Stomach smooth muscle (tissue), 2 donors: ENCODE data around the gene GPS1.
A peak's percentile ranks its signal among the peaks of the same experiment; 100 is the strongest.

Source experiments
- H3K27ac ChIP-seq: one replicate; pipeline ENCODE4 v1.7.0; 2013; ENCODE audit warnings: mild to moderate bottlenecking, low read length, inconsistent platforms
- H3K27me3 ChIP-seq, 2 donors: one replicate each; pipeline ENCODE4 v1.7.0; 2013; ENCODE audit warnings: low read length in 2 of 2; ENCODE audit not compliant: insufficient read depth in 2 of 2, control insufficient read depth in 1 of 2
- H3K36me3 ChIP-seq, 2 donors: one replicate each; pipeline ENCODE4 v1.7.0; 2013; ENCODE audit warnings: low read length in 2 of 2; ENCODE audit not compliant: control insufficient read depth in 2 of 2, insufficient read depth in 2 of 2
- H3K4me1 ChIP-seq: one replicate; pipeline ENCODE4 v1.7.0; 2013; ENCODE audit warnings: low read length; ENCODE audit not compliant: control insufficient read depth, insufficient read depth
- H3K4me3 ChIP-seq, 2 donors: one replicate each; pipeline ENCODE4 v1.7.0; 2013; ENCODE audit warnings: low read length in 2 of 2
- H3K9ac ChIP-seq, 2 donors: one replicate each; pipeline ENCODE4 v1.7.0; 2013; ENCODE audit warnings: low read length in 2 of 2, mild to moderate bottlenecking in 1 of 2
- H3K9me3 ChIP-seq, 2 donors: one replicate each; pipeline ENCODE4 v1.7.0; 2013; ENCODE audit warnings: low read length in 2 of 2; ENCODE audit not compliant: control insufficient read depth in 2 of 2
- donor health status: healthy.
- donor health status: Pancreatic carcinoma.

The GPS1 gene

DNA sequence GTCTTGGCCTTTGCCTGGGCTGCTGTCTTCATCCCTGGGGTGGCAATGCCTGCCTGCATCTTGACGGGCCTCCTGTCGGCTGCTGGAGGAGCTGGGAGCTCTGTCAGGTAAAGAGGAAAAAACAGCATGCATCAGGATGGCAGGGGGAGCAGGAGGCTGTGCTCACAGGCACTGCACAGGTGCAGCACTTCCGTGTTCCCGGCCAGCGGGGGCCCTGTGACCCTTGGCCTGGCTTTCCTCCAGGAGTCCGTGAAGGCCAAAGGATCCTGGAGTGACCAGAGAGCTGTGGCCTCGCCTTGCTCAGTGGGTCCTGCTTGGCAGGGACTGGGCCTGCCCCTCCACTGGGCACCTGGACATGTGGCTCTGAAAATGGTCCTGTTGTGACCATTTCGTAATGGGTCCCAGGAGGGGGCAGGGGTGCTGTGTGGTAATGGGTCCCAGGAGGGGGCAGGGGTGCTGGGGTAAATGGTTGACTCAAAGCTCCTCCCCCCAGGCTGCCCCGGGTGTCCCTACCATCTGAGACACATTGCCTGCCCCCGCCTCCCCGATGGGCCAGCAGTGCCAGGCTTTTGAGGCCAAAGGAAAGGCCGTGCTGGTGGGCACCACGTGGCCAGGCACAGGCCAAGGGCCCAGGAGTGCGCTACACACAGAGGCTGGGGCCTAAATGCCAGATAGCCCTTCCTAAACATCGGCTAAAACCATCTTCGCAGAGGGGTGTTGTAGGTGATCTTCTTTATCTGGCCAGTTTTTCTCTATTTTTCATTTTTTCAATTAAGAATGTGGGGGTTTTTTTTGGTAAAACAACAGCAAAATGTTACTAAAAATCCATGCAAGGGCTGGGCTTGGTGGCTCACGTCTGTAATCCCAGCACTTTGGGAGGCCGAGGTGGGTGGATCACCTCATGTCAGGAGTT lies 50.3 kb downstream of the GPS1 start:
- H3K4me1 ChIP-seq = peaks cover 45% of the 10 kb centered on the region
- H3K27me3 ChIP-seq = no peaks in the 10 kb centered on the region
- H3K36me3 ChIP-seq = no peaks in the 10 kb centered on the region
- H3K9me3 ChIP-seq = no peaks in the 10 kb centered on the region
- H3K9ac ChIP-seq = no peak overlapping the region
- H3K4me3 ChIP-seq = no peak overlapping the region
- H3K27ac ChIP-seq = no peak overlapping the region

DNA sequence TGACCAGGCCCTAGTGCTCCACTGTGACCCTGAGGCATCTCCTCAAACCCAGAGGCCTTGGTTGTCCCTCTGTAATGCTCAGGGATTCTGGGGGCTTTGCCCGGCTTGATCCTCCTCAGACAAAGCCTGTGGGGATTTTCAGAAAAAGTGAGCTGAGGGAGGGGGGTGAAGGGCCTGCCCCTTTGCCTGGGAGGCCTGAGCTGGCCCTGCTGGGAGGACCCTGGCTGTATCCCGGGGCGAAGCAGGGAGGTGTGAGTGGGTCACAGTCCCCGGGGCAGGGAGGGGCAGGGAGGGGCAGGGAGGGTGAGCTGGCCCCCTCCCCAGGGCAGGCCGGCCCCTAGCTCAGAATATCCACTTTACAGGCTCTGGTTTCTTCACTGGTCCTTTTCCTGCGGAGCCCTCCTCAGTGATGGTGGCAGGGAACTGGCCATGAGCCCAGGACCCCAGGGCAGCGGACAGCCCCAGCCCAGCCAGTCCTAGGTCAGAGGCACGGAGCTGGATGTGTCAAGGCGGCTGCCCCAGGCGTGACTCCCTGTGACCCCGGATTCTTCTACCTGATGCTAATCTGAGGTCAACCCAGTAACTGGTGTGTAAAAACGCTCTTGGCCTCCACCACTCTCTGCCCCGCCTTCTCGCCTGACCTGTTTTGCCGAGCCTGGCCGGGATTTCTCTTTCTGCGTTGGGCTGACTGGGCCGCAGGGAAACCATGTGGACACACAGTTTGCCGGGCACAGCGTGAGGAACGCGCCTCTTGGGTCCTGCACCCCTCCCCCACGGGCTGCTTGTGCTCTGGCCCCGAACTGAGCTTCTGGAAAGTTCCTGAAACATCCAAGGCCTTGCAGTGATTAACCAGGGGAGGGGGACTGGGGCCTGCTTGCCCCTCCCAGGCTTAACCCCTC lies 52.1 kb downstream of the GPS1 start:
- Histone ChIP-seq H3K27ac (peak overlapping the region; percentile 41), H3K27me3 (no peaks in the 10 kb centered on the region), H3K4me1 (peaks cover 36% of the 10 kb centered on the region), H3K9ac (peak overlapping the region; percentile 38 to 47), H3K9me3 (no peaks in the 10 kb centered on the region), H3K4me3 (peak overlapping the region in 1 of 2 donors; percentile 15), H3K36me3 (no peaks in the 10 kb centered on the region)

DNA sequence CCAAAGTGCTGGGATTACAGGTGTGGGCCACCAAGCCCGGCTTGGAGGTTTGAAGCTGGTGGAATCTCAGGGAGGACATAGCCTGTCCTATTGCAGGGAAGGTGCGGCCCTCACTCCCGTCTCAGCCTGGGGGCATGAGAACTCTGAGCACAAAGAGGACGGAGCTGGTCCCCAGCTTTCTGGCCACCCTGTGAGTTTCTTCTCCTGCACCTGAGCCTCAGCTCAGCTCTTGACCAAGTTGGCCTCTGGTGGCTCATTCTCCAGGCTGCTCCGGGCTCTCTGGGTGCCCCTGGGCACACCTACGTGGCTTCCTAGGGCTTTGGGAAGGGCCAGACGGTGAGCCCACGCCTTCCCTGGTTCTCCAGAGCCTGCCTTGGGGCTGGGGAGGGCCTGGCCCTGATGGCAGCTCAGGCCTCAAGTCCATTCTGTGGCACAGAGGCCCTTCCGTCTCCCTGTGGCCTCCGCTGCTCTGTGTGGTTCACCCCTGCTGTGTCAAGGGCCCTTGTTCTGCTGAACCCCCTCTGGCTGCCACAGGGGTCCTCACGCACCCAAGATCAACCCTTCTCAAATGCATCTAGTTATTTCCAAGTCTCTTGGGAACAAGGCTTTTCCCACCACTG lies 53.2 kb downstream of the GPS1 start:
- Histone ChIP-seq H3K36me3 (no peaks in the 10 kb centered on the region), H3K4me1 (peaks cover 25% of the 10 kb centered on the region), H3K9me3 (no peaks in the 10 kb centered on the region), H3K27ac (no peak overlapping the region), H3K27me3 (no peaks in the 10 kb centered on the region), H3K9ac (no peak overlapping the region), H3K4me3 (no peak overlapping the region)

DNA sequence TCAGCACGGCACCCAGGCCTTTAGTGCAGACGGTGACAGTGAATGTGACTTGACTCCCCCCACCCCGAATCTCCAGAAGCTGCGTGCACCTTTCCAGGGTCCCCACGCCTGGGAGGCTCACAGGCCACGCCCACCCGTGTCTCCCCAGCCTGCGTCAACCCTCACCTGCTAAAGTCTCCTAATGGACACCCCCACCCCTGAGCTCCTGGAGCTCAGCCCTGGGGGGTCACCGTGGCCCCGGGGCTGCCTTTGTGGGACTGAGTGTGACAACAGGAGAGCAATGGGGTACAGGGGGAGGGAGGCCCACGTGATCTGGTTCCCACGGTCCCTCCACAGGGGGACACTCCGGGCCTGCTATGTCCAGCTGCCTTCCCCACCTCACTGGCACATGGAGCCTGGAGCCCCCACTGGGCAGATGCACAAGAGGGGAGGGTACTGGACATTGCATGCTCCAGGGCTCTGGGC lies 53.8 kb downstream of the GPS1 start:
- Histone ChIP-seq H3K27ac (no peak overlapping the region), H3K9ac (no peak overlapping the region), H3K27me3 (no peaks in the 10 kb centered on the region), H3K9me3 (no peaks in the 10 kb centered on the region), H3K36me3 (no peaks in the 10 kb centered on the region), H3K4me3 (no peak overlapping the region), H3K4me1 (peaks cover 25% of the 10 kb centered on the region)

DNA sequence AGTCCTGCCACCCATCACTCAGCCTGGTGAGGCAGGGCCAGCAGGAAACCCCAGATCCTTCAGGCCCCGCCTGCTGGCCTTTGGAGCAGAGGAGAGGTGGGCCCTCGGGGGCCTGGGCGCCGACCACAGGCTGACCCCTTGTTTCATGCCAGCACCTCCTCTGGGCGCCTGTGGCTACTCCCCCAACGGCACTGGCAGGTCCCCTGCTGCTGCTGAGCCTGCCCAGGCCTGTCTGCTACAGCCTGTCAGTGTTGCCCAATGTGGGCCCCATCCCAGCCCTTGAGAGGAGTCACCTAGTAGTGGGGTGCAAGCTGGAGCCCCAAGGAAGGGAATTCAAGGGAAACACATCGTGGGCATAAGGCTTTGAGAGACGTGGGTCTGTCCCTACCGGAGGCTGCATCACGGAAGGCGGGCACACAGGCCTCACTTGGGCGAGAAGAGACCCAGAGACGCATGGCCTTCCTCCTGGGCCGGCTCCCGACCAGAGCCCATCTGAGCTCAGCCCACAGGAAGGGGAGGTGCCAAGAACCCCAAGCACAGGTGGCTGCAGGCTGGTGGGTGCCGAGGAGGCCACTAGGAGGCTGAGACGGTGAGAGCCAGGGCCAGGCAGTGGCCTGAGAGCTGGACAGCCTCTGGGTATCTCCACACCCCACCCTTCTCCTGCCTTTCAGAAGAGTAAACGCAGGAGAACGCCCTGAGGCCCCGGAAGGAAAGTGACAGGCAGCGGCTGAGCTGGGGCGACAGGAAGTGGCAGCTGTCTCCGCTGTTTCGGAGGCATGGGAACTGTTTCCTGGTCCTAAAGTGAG lies 54.4 kb downstream of the GPS1 start:
- Histone ChIP-seq H3K27ac (no peak overlapping the region), H3K4me3 (peak overlapping the region in 1 of 2 donors; percentile 29), H3K4me1 (peaks cover 24% of the 10 kb centered on the region)

DNA sequence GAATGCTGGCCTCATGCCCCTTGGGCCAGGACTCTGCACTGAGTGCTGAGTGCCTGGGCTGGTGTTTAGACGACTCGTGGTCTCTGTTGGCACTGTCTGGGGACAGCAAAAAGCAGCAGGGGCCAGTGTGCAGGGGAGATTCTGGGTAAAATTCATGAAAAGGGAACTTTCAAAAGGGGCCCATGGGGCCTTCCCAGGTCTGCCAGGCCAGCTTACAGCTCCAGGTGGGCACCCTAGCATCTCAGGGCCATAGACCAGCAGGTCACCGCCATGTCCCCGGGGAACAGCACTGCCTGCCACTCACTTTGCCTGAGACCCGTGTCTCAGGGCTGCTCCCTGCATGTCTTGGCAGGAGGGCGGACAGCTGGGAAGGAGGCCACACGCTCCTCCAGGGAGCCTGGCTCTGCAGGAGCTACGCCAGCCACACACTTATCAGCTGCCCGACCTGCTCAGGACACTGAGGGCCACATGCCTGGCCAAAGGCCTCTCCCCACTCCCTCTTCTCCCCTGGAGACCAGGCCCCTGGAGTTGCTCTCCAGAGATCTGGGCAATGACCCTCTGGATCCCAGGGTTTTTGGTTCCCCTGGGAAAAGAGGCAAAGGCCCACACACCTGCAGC lies 55.1 kb downstream of the GPS1 start:
- Histone ChIP-seq H3K9ac (peak overlapping the region in 1 of 2 donors; percentile 42), H3K4me3 (peak overlapping the region in 1 of 2 donors; percentile 29)

More for the DNA sequence above, 54.4 kb downstream of the GPS1 start:
- no peaks in the 10 kb centered on the region for H3K27me3 ChIP-seq
- H3K9ac ChIP-seq = peak overlapping the region; percentile 6 to 42
- H3K9me3 ChIP-seq = no peaks in the 10 kb centered on the region
- no peaks in the 10 kb centered on the region for H3K36me3 ChIP-seq

More for the DNA sequence above, 55.1 kb downstream of the GPS1 start:
- H3K27ac ChIP-seq = no peak overlapping the region
- H3K27me3 ChIP-seq = no peaks in the 10 kb centered on the region
- no peaks in the 10 kb centered on the region for H3K36me3 ChIP-seq
- H3K4me1 ChIP-seq = peaks cover 20% of the 10 kb centered on the region
- H3K9me3 ChIP-seq = no peaks in the 10 kb centered on the region
